HL-60 (cell line): Measurements from ENCODE around the gene CERT1.

Experiments
- GABPA ChIP-seq: IDR thresholded peaks from 2 replicates; pipeline ENCODE4 v1.6.1; 2012; ENCODE audit warnings: low read depth
- POLR2AphosphoS5 ChIP-seq: IDR thresholded peaks from 2 replicates; pipeline ENCODE4 v1.6.1; 2012; ENCODE audit warnings: low read depth
- TF ChIP-seq, protein P1 (sequence below): IDR thresholded peaks from 2 replicates; pipeline ENCODE4 v1.6.1; 2012; ENCODE audit warnings: low read depth; ENCODE audit not compliant: insufficient replicate concordance
- TF ChIP-seq, protein P2 (sequence below): IDR thresholded peaks from one replicate; pipeline ENCODE4 v1.5.1; 2011; ENCODE audit warnings: low read length, control low read depth, inconsistent platforms; ENCODE audit not compliant: insufficient read depth

DNA sequence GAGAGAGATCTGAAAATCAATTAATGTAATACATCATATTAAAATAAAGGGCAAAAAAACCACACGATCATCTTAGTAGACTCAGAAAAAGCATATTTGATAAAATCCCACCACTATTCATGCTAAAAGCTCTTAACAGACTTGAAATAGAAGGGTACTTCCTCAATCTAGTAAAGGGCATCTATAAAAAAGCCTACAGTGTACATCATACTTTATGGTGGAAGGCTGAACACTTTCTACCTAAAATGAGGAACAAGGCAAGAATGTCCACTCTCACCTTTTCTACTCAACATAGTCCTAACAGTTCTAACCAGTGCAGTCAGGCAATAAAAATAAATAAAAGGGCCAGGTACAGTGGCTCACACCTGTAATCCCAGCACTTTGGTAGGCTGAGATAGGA is 39.2 kb upstream of the CERT1 start:
- TF ChIP-seq, protein P1, sequence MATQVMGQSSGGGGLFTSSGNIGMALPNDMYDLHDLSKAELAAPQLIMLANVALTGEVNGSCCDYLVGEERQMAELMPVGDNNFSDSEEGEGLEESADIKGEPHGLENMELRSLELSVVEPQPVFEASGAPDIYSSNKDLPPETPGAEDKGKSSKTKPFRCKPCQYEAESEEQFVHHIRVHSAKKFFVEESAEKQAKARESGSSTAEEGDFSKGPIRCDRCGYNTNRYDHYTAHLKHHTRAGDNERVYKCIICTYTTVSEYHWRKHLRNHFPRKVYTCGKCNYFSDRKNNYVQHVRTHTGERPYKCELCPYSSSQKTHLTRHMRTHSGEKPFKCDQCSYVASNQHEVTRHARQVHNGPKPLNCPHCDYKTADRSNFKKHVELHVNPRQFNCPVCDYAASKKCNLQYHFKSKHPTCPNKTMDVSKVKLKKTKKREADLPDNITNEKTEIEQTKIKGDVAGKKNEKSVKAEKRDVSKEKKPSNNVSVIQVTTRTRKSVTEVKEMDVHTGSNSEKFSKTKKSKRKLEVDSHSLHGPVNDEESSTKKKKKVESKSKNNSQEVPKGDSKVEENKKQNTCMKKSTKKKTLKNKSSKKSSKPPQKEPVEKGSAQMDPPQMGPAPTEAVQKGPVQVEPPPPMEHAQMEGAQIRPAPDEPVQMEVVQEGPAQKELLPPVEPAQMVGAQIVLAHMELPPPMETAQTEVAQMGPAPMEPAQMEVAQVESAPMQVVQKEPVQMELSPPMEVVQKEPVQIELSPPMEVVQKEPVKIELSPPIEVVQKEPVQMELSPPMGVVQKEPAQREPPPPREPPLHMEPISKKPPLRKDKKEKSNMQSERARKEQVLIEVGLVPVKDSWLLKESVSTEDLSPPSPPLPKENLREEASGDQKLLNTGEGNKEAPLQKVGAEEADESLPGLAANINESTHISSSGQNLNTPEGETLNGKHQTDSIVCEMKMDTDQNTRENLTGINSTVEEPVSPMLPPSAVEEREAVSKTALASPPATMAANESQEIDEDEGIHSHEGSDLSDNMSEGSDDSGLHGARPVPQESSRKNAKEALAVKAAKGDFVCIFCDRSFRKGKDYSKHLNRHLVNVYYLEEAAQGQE = no peak
- TF ChIP-seq, protein P2, sequence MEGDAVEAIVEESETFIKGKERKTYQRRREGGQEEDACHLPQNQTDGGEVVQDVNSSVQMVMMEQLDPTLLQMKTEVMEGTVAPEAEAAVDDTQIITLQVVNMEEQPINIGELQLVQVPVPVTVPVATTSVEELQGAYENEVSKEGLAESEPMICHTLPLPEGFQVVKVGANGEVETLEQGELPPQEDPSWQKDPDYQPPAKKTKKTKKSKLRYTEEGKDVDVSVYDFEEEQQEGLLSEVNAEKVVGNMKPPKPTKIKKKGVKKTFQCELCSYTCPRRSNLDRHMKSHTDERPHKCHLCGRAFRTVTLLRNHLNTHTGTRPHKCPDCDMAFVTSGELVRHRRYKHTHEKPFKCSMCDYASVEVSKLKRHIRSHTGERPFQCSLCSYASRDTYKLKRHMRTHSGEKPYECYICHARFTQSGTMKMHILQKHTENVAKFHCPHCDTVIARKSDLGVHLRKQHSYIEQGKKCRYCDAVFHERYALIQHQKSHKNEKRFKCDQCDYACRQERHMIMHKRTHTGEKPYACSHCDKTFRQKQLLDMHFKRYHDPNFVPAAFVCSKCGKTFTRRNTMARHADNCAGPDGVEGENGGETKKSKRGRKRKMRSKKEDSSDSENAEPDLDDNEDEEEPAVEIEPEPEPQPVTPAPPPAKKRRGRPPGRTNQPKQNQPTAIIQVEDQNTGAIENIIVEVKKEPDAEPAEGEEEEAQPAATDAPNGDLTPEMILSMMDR = no peak
- TF ChIP-seq POLR2AphosphoS5 = no peak
- no peak for TF ChIP-seq GABPA
